AG04449 (cell line): Measurements from ENCODE around the gene ETDC.
"Not testable (repeated sequence)": the region's sequence is repeated elsewhere in the genome, so short reads cannot be mapped to it uniquely, and the experiment has no call there.

Source experiments
- CTCF ChIA-PET: fragments of 350-600 bp; formaldehyde crosslinking; extraction: SDS; loops from one replicate; lab custom pipeline; 2021; ENCODE audit warnings: antibody characterized with exemption; lab: Yijun Ruan, JAX
- POLR2A ChIA-PET: fragments of 400-600, 350-600 bp; formaldehyde crosslinking; extraction: SDS; loops from one replicate; lab custom pipeline; 2020; ENCODE audit warnings: antibody characterized with exemption, inconsistent platforms; lab: Yijun Ruan, JAX
- DNase-seq: peaks from one replicate; pipeline ENCODE4 v3.0.0-alpha.2; 2010; ENCODE audit warnings: low read depth, low spot score
- H3K4me3 ChIP-seq: 2 replicates; pipeline ENCODE4 v1.5.1; 2011; ENCODE audit warnings: low read depth, mild to moderate bottlenecking, control low read depth, low read length
- CTCF ChIP-seq: IDR thresholded peaks from one replicate; pipeline ENCODE4 v1.5.1; 2011; ENCODE audit warnings: mild to moderate bottlenecking, moderate library complexity, low read length, control low read depth, inconsistent platforms; ENCODE audit not compliant: insufficient read depth; ENCODE audit errors: missing control alignments

Gene ETDC

GRCh38 chrX:135309430-135309923 is at the start of gene ETDC:
ETDC (plus strand) TSS chrX:135309480; CDS start chrX:135309480, 0 bp downstream.
- no peak for TF ChIP-seq CTCF
- CTCF ChIA-PET, result no interaction called here

GRCh38 chrX:135260976-135261375 is 48.3 kb upstream of the ETDC start:
- POLR2A ChIA-PET, H3K4me3 ChIP-seq, CTCF ChIA-PET, DNase-seq: not testable (repeated sequence)

More at GRCh38 chrX:135309430-135309923, at the start of gene ETDC:
- no peak within 1 kb of the TSS for H3K4me3 ChIP-seq
- POLR2A ChIA-PET, result no interaction called here
- no peak for DNase-seq

DNA sequence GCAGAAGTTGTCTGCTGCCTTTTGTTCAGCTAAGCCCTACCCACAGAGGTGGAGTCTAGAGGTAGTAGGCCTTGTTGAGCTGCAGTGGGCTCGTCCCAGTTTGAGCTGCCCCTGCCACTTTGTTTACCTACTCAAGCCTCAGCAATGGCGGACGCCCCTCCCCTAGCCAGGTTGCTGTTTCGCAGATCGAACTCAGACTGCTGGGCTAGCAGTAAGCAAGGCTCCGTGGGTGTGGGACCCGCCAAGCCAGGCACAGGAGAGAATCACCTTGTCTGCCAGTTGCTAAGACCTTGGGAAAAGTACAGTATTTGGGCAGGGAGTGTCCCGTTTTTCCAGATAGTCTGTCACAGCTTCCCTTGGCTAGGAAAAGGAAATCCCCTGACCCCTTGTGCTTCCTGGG is 45.9 kb upstream of the ETDC start:
- DNase-seq, POLR2A ChIA-PET, H3K4me3 ChIP-seq, CTCF ChIA-PET: not testable (repeated sequence)

GRCh38 chrX:135264206-135264605 is 45.1 kb upstream of the ETDC start:
- no peak overlapping the region for H3K4me3 ChIP-seq
- DNase-seq, result no peak
- ChIA-PET CTCF (no interaction called here), POLR2A (no interaction called here)
- TF ChIP-seq CTCF, result no peak

DNA sequence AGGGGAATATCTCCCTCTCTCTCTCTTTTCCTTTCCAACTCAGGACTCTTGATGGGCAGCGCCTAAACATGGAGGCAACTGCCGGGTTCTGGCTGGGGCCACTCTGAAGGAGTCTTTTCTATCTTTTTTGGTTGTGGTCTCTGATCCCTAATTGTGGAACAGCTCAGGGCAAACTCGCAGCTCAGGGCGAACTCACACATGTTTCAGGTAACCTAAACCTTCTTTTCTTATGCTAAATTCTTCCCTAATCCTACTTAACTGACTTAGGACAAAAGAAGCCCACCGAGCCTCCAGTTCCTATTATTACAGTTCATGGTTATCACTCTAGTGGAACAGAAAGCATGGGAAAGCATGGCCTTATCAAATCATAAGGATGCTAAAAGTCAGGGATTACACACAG is 36.1 kb upstream of the ETDC start:
- DNase-seq, result no peak
- TF ChIP-seq CTCF, result no peak
- ChIA-PET POLR2A (no interaction called here), CTCF (no interaction called here)
- no peak overlapping the region for H3K4me3 ChIP-seq

DNA sequence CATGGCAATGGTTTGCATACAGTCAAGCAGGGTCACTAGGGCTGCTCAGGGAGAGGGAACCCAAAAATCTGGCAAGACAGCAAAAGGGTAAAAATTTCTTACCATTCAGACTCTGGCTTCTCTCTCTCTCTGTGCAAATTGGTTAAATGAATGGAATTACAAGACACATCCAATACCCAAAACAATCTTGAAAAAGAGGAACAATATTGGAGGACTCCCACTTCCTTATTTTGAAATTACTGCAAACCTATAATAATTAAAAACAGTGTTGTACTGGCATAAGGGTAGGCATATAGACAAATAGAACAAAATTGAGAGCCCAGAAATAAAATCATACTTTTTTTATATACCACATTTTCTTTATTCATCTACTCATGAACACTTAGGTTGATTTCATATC is 33.3 kb upstream of the ETDC start:
- TF ChIP-seq CTCF, result no peak
- POLR2A ChIA-PET, result no interaction called here
- no peak overlapping the region for H3K4me3 ChIP-seq
- DNase-seq, result no peak
- CTCF ChIA-PET, result no interaction called here

DNA sequence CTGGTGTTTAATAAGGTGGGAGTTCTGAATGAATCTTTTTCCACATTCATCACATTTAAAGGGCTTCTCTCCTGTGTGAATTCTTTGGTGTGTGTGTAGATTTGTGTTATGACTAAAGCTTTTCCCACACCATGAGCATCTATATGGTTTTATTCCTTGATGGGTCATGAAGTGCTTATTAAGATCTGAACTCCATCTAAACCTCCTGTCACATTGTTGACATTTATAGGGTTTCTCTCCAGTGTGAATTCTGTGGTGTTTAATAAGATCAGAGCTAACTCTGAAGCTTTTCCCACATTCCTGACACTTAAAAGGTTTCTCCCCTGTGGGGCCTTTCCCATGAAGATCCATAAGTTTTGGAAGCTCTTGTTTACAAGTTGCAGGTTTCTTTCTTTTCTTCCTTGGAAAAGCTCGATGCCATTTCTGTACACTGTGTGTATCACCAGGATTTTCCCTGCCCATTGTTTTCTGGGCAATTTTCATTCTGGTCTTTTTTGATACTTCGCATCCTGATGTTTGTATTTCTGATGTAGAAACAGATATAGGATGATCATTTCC is 21.9 kb upstream of the ETDC start:
- no peak for DNase-seq
- H3K4me3 ChIP-seq, result no peak overlapping the region
- ChIA-PET CTCF (no interaction called here), POLR2A (no interaction called here)
- TF ChIP-seq CTCF, result no peak
